NAMALWA (cell line): ENCODE data around the gene NR3C2.

Experiments
- DNase-seq: peaks from one replicate; pipeline ENCODE4 v3.0.0-alpha.2; 2015; ENCODE audit warnings: low spot score

The NR3C2 gene

DNA sequence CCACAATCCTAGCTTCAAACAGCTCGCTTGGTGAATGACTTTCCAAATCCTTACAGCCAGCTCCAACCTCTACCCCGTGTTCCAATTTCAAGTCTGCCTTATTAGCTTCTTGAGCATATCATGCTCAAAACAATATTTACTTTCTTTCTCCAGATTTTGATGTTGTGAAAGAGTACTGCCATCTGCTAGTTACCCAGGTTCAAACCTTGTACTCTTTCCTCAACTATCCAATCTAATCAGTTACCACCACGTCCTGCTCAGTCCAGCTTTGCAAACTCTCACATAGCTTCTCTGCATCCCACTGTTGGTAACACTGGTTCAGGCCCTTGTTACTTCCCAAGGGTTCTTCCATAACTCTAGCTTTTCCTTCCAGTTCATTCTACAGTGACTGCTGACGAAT is 179.1 kb downstream of the NR3C2 start:
- DNase-seq = no peak

DNA sequence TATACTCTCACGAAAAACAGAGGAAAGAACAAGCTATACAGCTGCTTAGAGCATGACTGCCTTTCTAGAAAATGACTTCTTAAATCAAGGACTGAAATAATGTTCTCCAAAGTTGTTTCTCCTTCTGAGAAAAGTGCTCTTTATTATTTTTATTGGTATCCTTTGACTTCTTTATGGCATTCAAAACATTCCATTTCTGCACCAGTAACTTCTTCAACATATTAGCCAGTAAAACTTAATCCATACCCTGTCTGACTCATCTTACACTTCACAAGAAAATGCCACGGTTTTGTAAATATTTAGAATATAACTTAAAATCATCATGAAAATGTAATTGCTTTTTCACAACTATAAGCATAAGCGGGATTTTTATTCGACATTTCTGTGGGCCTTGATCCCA is 180.4 kb downstream of the NR3C2 start:
- DNase-seq = no peak

DNA sequence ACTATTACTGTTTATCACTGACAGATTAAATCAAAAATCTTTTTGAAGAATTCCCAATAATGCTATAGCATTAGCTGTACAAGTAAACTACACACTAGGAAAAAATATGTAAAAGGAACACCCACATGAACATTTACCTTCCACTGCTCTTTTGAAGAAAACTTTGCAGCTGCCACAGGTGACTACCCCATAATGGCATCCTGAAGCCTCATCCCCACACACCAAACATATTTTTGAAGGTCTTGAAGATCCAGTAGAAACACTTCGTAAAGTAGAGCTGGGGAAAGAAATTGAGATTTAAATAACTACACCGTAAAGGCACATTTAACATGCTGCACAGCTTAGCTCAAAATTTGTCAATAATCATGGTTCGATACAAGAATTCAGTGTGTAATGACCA is 182.4 kb downstream of the NR3C2 start:
- DNase-seq = no peak

DNA sequence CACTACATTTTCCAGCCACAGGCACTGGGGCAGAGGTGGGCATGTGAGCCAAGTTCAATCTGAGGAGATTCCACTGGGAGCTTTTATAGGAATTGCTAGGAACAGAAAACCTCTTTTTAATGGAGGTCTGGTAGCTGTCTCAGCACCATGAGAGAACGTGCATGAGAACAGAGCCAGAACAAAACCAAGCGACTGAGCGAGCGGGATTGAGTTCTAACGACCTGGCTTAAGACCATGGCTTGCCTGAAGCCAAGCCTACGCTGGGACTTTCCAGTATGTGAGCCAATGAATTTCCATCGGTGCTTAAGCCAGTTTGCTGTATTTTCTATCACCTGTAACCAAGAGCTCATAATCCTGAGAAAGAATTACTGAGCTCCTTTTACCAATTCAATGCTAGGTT is 183.7 kb downstream of the NR3C2 start:
- DNase-seq = no peak

DNA sequence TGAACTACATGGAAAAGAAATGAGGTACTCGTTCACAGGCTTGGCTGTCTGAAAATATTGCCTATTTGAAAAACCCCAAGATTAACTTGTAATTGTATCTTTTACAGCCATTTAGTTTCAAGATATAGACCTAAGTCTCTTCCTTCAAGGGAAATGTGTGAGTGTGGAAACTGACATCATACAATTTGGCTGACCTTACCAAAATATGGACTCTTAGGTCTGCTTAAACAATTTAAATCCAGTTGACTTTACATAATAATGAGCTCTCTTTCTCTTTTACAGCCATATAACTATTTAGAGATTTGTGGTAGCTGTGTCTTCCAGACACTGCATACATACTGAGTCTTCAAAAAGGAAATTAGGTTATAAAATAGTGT is 186.9 kb downstream of the NR3C2 start:
- no peak for DNase-seq

DNA sequence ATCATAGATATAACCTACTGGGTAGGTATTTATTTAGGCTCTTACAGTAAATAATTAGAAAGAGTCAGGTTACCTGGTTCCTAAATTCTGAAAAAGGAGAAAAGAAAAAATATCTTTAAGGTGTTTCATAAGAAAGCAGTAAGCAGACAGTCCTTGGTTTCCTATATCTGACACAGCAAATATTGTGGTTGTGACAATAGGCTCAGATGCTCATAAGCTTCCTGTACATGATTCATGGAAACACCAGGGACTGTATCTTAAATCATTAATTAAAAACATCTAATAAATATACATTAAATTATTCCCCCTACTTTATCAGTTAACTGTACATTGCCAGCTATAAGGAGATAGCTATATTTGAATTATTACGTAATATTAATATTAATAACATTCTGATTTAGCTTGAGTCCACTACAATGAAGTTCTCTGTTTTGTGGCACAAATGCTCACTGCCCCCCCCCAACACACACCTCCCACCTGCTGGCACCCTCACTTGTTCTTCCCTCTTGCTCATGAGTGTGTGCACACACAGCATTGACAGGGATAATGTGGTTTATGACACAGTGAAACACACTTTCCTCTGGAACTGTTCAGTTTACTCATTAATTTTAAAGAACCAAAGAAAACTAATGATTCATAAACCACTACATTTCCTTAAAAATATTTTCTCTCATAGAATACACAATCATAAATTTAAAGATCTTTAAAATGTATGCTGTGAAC is 187.4 kb downstream of the NR3C2 start:
- DNase-seq = no peak

DNA sequence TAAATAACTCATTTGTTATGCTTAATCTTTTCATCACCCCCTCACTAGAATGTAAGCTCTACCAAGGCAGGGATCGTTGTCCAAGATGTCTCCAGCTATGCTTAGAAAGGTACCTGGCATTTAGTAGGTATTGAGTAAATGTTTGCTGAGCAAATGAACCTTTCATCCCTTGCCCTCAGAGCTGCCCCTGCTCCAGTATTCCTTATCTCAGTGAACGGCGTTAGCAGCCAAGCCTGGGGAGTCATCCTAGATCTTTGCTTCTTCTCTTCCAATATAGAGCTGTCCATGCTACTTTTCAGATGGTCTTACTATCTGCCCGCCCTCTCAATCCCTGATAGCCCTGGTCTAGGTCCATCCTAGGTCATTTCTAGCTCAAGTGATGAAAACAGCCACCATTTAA is 188.4 kb downstream of the NR3C2 start:
- no peak for DNase-seq

DNA sequence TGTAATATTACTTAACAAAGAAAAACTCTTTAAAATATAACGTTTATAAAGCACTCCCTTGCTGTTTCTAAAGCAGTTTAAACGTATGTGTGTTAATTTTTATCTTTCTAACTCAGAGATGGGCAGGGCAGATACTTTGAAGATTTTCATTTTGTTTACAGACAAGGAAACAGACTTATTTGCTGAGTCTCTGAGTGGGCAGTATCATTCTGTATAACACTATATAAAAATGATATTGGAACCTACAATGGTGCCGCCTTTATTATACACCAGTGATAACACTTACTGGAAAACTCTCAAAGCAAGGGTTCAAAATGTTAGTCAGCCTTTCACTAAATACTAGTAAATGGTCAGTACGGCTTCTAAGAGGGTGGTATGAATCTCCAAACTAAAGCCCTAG is 193.4 kb downstream of the NR3C2 start:
- DNase-seq = no peak

DNA sequence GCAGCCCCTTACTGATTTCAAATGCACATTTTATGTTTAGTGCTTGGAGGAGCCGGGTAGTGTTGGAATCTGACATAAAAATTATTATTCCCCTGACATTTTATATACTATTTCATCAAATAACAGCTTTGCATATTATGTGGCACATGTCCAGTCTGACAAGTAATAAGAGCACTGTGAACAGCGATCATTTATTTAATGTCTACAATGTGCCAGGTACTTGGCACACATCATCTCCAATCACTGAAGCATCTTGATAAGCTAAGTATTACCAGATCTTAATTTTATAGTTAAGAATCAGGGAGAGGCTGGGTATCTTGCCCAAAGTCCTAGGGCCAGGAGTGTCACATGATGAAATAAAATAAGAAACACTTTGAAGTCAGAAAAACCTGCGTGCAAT is 197.2 kb downstream of the NR3C2 start:
- DNase-seq = no peak

DNA sequence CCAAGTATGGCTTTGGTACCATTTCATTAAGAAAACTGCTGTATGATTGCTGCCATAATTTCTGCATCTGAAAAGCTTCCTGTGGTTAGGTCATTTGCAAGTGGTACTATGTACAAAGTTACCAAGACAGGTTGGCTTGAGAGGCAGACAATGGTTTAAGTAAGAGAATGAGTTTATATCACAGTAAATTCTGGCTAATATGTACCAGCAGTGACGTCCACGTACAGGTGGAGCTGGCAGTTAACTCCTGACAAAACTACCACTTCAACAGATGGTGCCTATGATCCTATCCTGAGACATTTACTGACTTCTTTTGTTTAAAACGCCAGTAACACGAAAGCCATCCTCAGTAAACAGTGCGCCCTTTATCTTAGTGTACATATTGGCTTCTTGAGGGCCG is 198.4 kb downstream of the NR3C2 start:
- DNase-seq = no peak

DNA sequence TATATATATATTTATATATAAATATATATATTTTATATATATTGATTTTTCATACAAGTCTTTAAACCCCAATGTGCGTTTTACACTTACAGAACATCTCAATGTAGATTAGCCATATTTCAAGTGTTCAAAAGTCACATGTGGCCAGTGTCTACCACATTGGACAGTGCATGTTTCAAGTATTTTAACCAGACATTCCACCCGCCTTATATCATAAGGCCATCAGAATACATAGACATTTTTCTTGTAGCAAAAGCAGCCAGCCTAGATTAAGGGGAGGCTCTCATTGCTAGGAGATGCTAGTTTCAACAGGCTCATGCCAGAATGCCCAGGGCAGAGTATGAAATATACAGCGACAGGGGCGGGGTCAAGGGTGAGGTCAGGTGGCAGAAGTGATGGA is 202.0 kb downstream of the NR3C2 start:
- DNase-seq = no peak

DNA sequence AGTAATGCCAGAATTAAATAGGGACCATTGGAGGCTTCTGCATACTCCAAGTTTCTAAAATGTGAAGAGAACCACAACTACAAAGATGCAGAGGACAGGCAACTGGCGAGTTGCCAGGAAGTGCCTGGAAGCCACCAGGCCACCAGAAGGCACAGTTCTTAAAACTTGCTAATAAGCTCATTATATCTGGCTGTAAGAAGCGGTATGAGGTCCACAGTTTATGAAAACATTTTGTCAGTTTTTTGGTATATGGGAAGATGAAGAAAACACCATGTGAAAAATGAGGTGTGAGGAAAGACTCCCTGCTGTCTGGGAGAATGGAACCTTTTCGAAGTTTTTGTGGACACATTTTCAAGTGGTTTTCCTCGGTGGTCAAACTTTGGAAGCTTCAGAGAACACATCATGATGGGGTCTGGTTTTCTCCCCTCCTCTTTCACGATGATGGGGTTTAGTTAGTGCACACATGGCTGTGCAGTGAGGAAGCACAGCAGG is 202.7 kb downstream of the NR3C2 start:
- DNase-seq = peak; percentile 11

DNA sequence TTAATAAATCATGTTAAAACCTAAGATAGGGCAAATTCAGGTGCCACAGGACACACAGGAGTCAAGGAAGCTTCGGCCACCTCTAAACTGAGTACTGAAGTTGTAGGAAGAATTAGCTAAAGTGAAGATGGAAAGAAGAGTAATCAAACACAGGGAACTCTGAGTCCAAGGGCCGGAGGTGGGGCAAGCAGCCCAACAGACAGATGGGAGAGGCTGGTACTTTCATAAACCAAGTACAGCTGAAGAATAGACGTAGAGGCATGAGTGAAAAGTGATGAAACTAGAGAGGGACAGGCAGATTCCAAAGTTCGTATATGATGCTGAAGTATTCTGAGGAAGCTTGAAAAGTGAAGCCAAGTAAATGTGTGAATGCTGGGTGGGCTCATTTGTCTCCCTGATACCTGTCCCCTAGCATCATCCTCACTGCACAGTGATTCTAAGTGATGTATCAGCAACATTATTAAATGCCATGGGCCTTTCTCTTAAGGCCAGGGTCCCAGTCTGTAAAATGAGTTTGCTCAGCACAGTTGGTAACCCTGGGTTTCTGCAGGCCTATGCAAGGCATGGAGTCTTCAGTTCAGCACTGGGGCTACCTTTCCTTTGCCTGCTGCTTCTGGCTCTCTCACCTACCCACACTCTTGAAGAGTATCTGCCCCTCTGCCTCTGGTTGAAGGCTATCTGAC is 203.3 kb downstream of the NR3C2 start:
- DNase-seq = no peak

DNA sequence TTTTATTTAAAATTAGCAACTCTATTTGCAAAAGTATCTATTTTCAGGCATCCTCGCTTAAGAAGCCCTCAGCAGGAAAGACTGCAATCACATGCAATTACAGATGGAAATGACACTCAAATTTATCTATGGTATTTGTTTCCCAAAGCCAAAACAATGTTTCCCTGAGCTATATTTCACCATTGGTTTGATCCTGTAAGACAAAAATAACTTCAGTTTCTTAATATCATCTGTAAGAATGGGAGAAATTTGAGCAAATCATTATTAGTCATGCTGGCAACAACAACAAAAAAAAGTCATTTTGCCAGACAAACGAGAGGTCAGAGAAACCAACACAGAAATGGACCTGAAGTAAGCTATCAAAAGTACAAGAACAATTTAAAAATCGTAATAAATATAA is 204.1 kb downstream of the NR3C2 start:
- no peak for DNase-seq

DNA sequence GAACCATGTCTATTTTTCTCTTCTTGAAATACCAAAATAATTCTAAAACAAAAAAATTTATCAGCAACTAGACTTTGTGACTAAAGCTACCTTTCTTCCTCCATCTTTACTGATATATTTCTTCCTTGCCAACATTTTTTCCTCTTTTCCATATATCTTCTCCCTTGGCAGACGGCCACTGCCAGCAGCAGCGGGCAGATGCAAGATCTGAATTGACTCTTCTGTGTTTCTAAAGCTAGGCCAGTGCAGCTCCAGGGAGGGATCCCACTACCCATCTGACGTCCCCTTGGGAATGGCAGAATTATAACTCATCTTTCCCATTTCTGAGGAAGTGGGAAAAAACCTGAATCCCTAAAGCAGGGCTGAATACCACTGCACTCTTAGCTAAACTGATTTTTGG is 206.4 kb downstream of the NR3C2 start:
- no peak for DNase-seq

DNA sequence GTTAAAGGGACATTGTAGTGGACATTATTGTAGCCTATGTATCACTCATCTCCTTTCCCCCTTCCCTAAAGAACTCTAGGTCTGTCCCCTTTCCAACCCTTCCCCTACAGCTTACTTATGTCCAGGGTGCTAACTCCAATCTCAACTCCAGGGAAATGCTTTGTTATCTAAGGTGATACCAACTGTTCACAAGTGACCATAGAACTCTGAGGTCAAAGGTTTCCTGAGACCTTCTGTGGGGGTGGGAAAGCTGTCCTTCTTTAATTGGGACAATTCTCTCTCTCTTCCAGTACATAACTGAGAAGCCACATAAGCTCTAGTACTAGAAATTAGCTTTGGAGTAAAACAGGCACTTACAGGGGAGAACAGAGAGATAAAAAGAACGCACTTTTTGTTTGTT is 212.4 kb downstream of the NR3C2 start:
- no peak for DNase-seq

DNA sequence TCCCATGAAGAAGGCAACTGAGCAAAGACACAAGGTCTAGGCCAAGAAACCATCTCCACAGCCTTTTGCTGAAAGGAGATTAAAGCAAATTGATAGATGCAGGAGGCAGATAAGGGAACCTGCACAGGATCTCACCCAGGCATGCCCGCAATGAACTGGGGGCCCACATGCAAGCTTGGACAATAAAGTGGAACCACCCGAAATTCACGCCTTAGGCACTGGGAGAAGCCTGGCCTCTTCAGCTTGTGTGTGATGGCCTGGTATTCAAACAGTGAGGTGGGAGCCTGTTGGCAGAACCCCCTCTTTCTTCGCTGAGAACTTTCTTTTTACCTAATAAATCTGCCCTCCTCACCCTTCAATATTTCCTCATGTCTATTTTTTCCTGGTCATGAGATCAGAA is 213.2 kb downstream of the NR3C2 start:
- no peak for DNase-seq

DNA sequence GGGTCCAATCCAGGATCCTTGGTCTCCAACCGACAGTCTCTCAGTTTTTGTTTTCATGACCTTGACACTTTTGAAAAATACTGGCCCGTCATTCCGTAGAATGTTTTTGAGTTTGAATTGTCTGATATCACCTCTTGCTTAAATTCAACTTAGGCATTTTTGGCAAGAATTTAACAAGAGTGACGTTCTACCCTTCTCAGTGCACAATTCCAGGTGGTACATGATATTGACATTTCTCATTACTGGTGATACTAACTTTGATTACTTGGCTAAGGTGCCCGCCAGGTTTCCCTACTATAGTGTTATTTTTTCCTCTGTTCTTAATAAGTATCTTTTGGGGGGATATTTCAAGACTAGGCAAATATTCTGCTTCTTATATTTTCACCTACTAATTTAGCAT is 215.1 kb downstream of the NR3C2 start:
- DNase-seq = no peak

DNA sequence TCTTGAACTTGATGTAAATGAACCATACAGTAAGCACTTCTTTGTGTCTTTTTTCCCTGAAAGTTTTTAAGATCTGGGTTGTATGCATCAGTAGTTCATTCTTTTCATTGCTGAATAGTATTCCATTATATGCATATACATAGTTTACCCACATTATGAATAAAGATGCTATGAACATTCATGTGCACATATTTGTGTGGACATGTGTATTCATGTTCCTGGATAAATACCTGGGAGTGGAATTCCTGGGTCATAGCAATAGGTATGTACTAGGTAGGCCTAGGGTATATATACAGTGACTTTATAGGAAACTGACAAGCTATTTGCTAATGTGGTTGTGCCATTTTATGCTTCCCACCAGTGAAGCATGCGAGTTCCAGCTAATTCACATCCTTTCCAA is 215.9 kb downstream of the NR3C2 start:
- DNase-seq = no peak

DNA sequence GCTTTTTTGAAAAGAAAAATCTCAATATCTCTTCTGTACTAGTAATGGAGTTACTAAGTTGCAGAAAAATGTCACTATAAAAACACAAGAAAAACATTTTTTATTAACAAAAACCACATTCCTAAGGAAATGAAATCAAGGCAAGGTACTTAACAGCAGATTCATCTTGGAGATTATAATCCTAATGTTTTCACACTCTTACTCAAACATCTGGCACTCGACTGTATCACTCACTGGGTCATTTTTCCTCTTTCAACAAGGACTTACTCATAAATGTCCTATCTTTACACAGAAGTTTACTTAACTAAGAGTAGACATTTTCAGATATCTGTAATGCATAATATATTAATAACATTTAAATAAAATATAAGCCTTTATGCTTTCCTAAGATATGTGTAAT is 216.6 kb downstream of the NR3C2 start:
- DNase-seq = no peak

DNA sequence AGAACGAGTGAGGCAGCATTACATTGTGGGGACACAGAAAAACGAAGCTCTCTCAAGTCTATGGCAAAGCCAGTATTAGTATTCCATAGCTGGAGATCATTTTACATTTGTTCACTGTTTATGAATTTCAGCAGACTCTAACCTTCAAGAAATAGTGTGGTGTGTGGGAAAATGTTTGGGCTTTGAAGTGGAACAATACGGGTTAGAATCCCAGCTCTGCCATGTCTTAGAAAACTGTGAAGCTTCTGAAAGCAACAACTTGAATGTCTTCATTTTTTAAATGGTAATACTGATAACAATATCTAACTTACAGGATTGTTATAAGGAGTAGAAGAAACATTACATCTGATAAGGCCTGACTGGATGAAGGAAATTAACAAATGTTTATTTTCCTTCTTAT is 217.7 kb downstream of the NR3C2 start:
- no peak for DNase-seq

DNA sequence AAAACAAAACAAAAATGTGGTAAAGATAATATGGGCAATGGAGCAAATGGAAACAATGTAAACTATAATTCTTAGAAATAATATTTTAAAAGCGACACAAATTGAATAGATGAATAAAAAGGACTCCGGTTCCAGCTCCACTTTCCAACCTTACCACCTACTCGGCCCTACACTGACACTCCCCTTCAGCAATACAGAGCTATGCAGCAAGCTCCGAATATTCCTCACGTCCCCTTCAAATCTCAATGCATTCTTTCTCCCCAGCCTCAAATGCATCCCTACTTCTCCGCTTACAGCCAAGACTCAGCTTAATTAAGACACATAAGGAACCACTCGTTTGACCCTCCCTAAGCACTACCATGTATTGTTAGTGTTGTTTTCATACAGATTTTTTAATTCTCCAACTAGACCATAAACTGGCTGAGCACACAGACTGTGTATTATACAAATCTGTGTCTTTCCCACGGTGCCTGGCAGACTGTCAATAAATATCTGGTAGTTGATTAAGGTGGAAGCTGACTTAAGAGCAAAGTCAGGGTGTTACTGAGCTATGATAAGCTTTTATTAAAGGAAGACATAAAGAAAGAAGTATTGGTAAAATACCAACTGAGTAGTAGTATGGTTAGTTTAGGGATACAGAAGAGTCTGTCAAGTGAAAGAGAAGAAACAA is 219.1 kb downstream of the NR3C2 start:
- DNase-seq = no peak
